HG02938 (cell line): Measurements from ENCODE around the gene DOCK2.

ENCODE experiments used
- ATAC-seq: cut with Tn5 transposase; IDR thresholded peaks from one replicate; pipeline ENCODE4 v1.9.1; 2021; ENCODE audit warnings: mild to moderate bottlenecking, moderate library complexity; ENCODE audit not compliant: unreplicated experiment

The DOCK2 gene

DNA sequence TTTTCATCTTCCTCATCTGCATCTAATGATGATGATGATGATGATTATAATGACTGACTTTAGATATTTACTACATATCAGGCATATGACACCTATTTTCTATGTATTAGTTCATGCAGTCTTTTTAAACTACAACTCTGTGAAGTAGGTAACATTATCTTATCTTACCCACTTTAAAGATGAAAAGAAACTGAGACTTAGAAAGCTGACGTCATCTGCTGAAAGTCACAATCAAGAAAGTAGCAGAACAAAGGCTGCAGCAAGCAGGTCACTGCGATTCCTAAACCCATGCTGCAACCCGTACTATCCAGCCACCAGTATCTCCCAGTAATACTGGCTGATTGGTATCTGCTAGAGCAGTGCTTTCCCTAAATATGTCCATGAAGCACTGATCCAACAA is 383.3 kb downstream of the DOCK2 start:
- no peak for ATAC-seq

DNA sequence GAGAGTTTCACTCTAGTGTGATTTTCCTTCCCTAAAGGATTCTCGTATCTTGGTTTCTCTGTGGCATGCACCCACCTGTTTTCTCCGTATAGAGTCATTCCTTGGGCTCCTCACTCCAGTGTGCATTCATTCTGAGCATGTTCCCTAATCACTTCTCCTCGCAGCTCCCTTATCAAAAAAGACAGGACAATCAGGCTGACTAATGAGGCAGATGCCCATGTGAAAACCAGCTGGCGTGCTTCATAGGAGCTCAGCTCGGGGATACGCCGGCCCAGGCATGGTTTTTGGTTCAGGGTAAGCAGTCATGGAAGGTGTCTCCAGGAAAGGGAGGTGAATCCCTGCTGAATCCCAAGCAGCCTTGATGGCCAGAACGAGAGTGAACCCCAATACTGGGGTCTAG is 384.4 kb downstream of the DOCK2 start:
- ATAC-seq, result no peak

- no peak for ATAC-seq
These were observed 388.8 kb downstream of the DOCK2 start for GRCh38 chr5:170025853-170026252.

- ATAC-seq, result no peak
These were observed 391.0 kb downstream of the DOCK2 start for GRCh38 chr5:170028124-170028523.

DNA sequence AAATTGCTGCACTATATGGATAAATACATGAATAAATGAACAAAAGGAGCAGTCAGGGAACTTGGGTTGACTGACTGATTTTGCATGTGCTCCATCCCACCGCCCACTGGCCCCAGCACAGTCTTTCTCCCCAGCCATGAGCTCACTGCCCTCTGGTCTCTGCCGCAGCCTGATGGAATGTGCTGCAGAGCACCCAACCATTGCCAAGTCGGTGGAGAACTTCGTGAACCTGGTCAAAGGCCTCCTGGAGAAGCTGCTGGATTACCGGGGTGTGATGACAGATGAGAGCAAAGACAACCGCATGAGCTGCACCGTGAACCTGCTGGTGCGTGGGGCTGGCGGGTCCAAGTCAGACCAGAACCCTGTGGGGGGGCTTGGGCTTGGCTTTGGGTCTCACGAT is 397.2 kb downstream of the DOCK2 start:
- no peak for ATAC-seq

DNA sequence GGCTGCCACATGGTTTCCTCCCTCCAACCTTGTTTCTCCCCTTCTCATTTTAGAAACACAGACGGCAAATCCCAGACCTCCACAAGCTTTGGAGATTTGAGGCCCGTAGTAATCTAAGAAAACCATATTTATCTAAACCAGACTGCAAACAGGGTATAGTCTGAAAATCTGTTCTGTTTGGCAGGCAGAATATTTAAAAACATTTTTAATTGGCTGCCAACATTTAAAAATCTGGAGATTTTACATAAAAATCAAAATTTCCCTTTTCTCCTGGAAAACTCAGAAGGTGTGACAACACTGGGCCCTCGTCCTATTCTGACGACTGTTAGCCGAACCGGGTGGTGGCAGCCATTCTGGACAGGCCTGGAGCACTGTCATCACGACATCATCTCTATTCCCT is 401.2 kb downstream of the DOCK2 start:
- no peak for ATAC-seq

GRCh38 chr5:170039830-170040229 is 402.8 kb downstream of the DOCK2 start:
- ATAC-seq, result no peak

- no peak for ATAC-seq
These were observed 409.2 kb downstream of the DOCK2 start for GRCh38 chr5:170046241-170046640.

- no peak for ATAC-seq
These were observed 412.6 kb downstream of the DOCK2 start for GRCh38 chr5:170049713-170050112.

GRCh38 chr5:170053896-170054295 is 416.8 kb downstream of the DOCK2 start:
- no peak for ATAC-seq

DNA sequence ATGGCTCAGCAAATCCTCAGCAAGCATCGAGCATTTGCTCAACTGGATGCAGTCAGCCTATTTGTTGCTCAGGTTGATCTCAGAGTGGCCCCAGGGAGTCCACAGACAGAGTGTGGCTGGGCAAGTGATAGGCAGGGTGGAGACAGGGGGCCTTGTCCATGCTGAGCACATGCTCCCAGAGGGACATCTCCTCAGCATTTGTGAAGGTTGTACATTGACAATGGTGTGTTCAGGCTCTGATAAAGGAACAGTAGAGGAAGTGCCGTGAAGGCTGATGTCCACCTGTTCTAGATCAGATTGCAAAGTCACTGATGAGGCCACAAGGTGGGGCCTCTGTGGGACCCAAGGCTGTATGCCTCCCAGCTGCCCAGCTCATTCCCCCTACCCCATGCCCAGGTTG is 418.5 kb downstream of the DOCK2 start:
- ATAC-seq, result no peak

GRCh38 chr5:170056561-170057267 is 419.6 kb downstream of the DOCK2 start:
- ATAC-seq, result no peak

DNA sequence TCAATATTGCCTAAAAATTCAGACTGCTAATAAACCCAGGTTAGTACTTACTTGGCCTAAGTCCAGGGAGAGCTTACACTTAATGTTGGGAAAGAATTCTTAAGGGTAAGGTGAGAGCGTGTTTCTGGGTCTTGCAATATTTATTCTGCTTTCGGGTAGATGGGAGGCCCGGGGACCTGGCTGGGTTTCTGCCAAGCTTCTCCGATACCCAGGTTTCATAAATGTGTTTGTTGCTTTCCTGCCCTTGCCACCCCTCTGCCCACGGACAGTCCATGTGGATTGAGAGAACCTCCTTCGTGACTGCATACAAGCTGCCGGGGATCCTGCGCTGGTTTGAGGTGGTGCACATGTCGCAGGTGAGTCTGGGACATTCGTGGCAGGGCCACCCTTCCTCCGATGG is 420.2 kb downstream of the DOCK2 start:
- ATAC-seq, result no peak

- ATAC-seq, result no peak
These were observed 422.1 kb downstream of the DOCK2 start for GRCh38 chr5:170059221-170059620.

DNA sequence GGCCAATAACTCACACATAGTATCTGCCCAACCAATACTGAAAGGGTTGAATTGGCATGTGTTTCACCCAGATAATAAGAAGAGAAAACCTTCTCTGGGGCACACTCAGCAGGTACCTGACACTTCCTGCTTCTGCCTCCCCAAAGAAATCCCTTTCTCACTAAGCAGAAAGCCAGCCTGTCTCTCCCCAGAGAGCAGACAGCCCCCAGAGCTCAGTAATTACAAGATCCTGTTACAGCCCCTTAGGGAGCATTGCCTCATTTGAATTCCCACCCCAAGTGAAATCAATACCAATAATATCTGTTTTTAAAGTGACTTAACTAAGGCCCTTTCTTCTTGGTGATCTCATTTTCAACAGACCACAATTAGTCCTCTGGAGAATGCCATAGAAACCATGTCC is 430.1 kb downstream of the DOCK2 start:
- no peak for ATAC-seq

GRCh38 chr5:170067574-170068170 is 430.6 kb downstream of the DOCK2 start:
- ATAC-seq, result no peak

GRCh38 chr5:170069512-170069911 is 432.4 kb downstream of the DOCK2 start:
- no peak for ATAC-seq

- ATAC-seq, result no peak
These were observed 433.7 kb downstream of the DOCK2 start for GRCh38 chr5:170070556-170071412.

GRCh38 chr5:170071748-170072147 is 434.7 kb downstream of the DOCK2 start:
- ATAC-seq, result no peak

DNA sequence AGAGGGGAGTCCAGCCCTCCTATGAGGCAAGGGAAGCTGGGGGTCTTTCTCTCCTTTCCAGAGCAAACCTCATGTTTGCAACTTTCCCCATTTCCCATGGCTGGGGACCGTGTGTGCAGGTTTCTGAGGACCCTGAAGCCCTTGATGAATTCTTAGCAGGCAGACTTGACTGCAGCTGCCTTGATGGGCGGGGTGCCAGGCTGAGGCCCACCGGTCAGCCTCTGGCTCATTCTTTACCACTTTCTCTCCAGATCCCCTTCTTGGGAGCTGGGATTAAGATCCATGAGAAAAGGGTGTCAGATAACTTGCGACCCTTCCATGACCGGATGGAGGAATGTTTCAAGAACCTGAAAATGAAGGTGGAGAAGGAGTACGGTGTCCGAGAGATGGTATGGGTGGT is 438.6 kb downstream of the DOCK2 start:
- no peak for ATAC-seq

DNA sequence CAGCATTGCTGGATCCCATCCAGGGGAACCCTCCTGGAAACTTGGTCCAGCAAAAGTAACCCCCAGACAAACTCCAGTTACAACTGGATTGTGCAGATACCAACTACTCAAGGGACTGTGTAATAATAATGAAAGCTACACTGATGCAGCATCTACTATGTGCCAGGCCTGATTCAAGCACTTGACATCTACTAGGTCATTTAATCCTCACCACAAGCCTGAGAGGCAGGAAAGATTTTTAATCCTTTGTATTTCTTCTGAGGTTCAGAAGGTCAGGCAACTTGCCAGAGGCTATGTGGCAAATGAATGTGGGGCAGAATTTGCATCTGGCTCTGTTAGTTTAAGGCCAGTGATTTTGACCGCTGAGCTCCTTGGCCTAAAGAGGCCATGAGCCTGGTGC is 439.1 kb downstream of the DOCK2 start:
- no peak for ATAC-seq

DNA sequence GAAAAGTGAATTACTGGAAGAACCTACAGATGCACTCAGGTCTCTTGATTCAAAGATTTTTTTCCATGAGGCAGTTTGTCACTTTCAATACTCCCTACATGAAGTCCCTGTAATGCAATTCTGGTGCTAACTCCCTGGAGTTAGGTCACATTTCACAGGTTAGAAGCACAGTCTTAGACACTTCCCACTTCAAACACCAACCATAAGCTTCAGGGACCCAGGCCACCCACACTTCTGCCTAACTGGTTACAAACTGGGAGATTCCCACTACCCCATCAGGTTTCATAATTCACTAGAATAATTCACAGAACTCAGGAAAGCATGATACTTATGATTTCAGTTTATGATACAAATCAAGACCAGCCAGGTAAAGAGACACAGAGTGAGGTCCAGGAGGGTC is 439.7 kb downstream of the DOCK2 start:
- ATAC-seq, result no peak
